Upper lobe of left lung (tissue), 6 donors: Measurements from ENCODE around the gene EPGN. TPM values are rescaled to one million over a fixed set of nuclear protein-coding genes. Genes with fewer than 3 reads are reported as not detected.

Experiments used
- ATAC-seq, 2 donors: fragments of 200-7000 bp; cut with Tn5 transposase; one replicate each; pipeline ENCODE4 v1.9.1; 2022; ENCODE audit warnings: mild to moderate bottlenecking in 2 of 2, moderate library complexity in 2 of 2; ENCODE audit not compliant: low FRiP score in 2 of 2
- DNase-seq, 2 donors: peaks; one replicate each; pipeline ENCODE4 v3.0.0-alpha.2; 2019 to 2020
- H3K27ac ChIP-seq, 4 donors: fragments of 200-600 bp; sonication (generic); one replicate each; pipeline ENCODE4 v1.5.1; 2016 to 2019
- H3K27me3 ChIP-seq, 4 donors: fragments of 200-600 bp; sonication (generic); one replicate each; pipeline ENCODE4 v1.5.1; 2017 to 2019
- H3K36me3 ChIP-seq, 4 donors: fragments of 200-600 bp; sonication (generic); one replicate each; pipeline ENCODE4 v1.5.1; 2016 to 2019
- H3K4me1 ChIP-seq, 4 donors: fragments of 200-600 bp; sonication (generic); one replicate each; pipeline ENCODE4 v1.5.1; 2018 to 2019
- H3K4me3 ChIP-seq, 4 donors: fragments of 200-600 bp; sonication (generic); one replicate each; pipeline ENCODE4 v1.5.1; 2017 to 2019; ENCODE audit warnings: mild to moderate bottlenecking in 2 of 4, moderate library complexity in 1 of 4
- H3K9me3 ChIP-seq, 4 donors: fragments of 200-600 bp; sonication (generic); one replicate each; pipeline ENCODE4 v1.5.1; 2018 to 2019
- CTCF ChIP-seq, 6 experiments: fragments of 450-650 bp in 4 of 6; fragments of 200-600 bp in 2 of 6; sonication (generic) in 2 of 6; IDR thresholded peaks; one replicate each; pipeline ENCODE4 v1.5.1; 2016 to 2019; ENCODE audit warnings: antibody characterized with exemption in 6 of 6
- EP300 ChIP-seq, 4 donors: sonication (generic); formaldehyde crosslinking; IDR thresholded peaks; one replicate each; pipeline ENCODE4 v1.5.1; 2017; ENCODE audit warnings: antibody characterized with exemption in 4 of 4, control low read depth in 2 of 4
- POLR2A ChIP-seq, 4 donors: fragments of 450-650 bp; IDR thresholded peaks; one replicate each; pipeline ENCODE4 v1.5.1; 2016 to 2017; ENCODE audit warnings: antibody characterized with exemption in 4 of 4, mild to moderate bottlenecking in 2 of 4
- POLR2AphosphoS5 ChIP-seq, 2 donors: sonication (generic); formaldehyde crosslinking; IDR thresholded peaks; one replicate each; pipeline ENCODE4 v1.5.1; 2017; ENCODE audit warnings: antibody characterized with exemption in 2 of 2
- WGBS, 2 donors: methylation state at CpG; one replicate each; pipeline ENCODE4 v1.1.5; 2017 to 2018; 5-methylcytosine and 5-hydroxymethylcytosine counted together
- total RNA-seq, 6 donors: library from RNA; depleted of rRNA in 4 of 6; stranded (reverse); fragments of >200 nt in 4 of 6; gene quantifications; one replicate each; pipeline versions ENCODE4 v1.1.0 to v1.2.1, GENCODE V29; 2016 to 2021
- donor health status: DM: no; HTN: no; CAD: no; lungs with moderate emphysema.
- donor health status: DM: no; HTN: yes; CAD: no; lungs with severe emphysema.

EPGN gene
- total RNA-seq, 6 donors from 2014 or later: 0.34 to 7.1 (median 0.94) TPM; not detected in 2

GRCh38 chr4:74318276-74318675, 10.0 kb downstream of the EPGN start:
- ATAC-seq (peak in 1 of 2 donors; percentile 42), DNase-seq (no peak)
- H3K36me3 ChIP-seq: no peaks in the 10 kb centered on the region
- no peak for TF ChIP-seq POLR2A (IDR thresholded peaks at IDR 0.05)
- no peak for TF ChIP-seq POLR2AphosphoS5 (IDR thresholded peaks at IDR 0.05)
- no peaks in the 10 kb centered on the region for H3K4me1 ChIP-seq
- no peaks in the 10 kb centered on the region for H3K9me3 ChIP-seq
- H3K27me3 ChIP-seq: no peaks in the 10 kb centered on the region
- WGBS, 2 donors: 81 to 82% methylated on average over 2 of the region's 2 CpGs
- no peak overlapping the region for H3K27ac ChIP-seq
- no peak overlapping the region for H3K4me3 ChIP-seq

GRCh38 chr4:74319470-74319869, 11.2 kb downstream of the EPGN start:
- ATAC-seq (no peak), DNase-seq (no peak)
- Histone ChIP-seq H3K4me1 (no peaks in the 10 kb centered on the region), H3K9me3 (no peaks in the 10 kb centered on the region), H3K27me3 (no peaks in the 10 kb centered on the region), H3K36me3 (no peaks in the 10 kb centered on the region), H3K4me3 (no peak overlapping the region), H3K27ac (no peak overlapping the region)
- no peak for TF ChIP-seq POLR2A (IDR thresholded peaks at IDR 0.05)
- no peak for TF ChIP-seq EP300 (IDR thresholded peaks at IDR 0.05)
- no peak for TF ChIP-seq CTCF (IDR thresholded peaks at IDR 0.05)
- TF ChIP-seq POLR2AphosphoS5 (IDR thresholded peaks at IDR 0.05): no peak
- 77 to 100% methylated on average over 6 of the region's 6 CpGs for WGBS, 2 donors

GRCh38 chr4:74320559-74321118, 12.4 kb downstream of the EPGN start:
- Histone ChIP-seq H3K27ac (no peak overlapping the region), H3K4me3 (no peak overlapping the region), H3K4me1 (no peaks in the 10 kb centered on the region), H3K27me3 (no peaks in the 10 kb centered on the region), H3K9me3 (no peaks in the 10 kb centered on the region), H3K36me3 (no peaks in the 10 kb centered on the region)
- DNase-seq: peak in 1 of 2 donors; percentile 72
- WGBS, 2 donors: 40 to 41% methylated on average over 4 of the region's 4 CpGs
- TF ChIP-seq EP300 (IDR thresholded peaks at IDR 0.05) (no peak), CTCF (IDR thresholded peaks at IDR 0.05) (peak in 3 of 6 experiments; percentile 39 to 62 (median 55))
- ATAC-seq: peak; percentile 73 to 94

GRCh38 chr4:74322301-74322700, 14.0 kb downstream of the EPGN start:
- no peaks in the 10 kb centered on the region for H3K36me3 ChIP-seq
- H3K27me3 ChIP-seq: no peaks in the 10 kb centered on the region
- H3K4me1 ChIP-seq: no peaks in the 10 kb centered on the region
- TF ChIP-seq EP300 (IDR thresholded peaks at IDR 0.05) (no peak), POLR2A (IDR thresholded peaks at IDR 0.05) (no peak), POLR2AphosphoS5 (IDR thresholded peaks at IDR 0.05) (no peak), CTCF (IDR thresholded peaks at IDR 0.05) (no peak)
- H3K27ac ChIP-seq: no peak overlapping the region
- H3K9me3 ChIP-seq: no peaks in the 10 kb centered on the region
- H3K4me3 ChIP-seq: no peak overlapping the region
- 70 to 73% methylated on average over 3 of the region's 3 CpGs for WGBS, 2 donors
- DNase-seq (no peak), ATAC-seq (no peak)

GRCh38 chr4:74323663-74324062, 15.4 kb downstream of the EPGN start:
- Histone ChIP-seq H3K27ac (no peak overlapping the region), H3K4me3 (no peak overlapping the region), H3K27me3 (no peaks in the 10 kb centered on the region), H3K4me1 (no peaks in the 10 kb centered on the region), H3K9me3 (no peaks in the 10 kb centered on the region), H3K36me3 (no peaks in the 10 kb centered on the region)
- no peak for ATAC-seq
- 85 to 86% methylated on average over 4 of the region's 4 CpGs for WGBS, 2 donors
- TF ChIP-seq CTCF (IDR thresholded peaks at IDR 0.05) (no peak), POLR2A (IDR thresholded peaks at IDR 0.05) (no peak), POLR2AphosphoS5 (IDR thresholded peaks at IDR 0.05) (no peak), EP300 (IDR thresholded peaks at IDR 0.05) (no peak)
- DNase-seq: no peak
